GM18499 (cell line): ENCODE measurements around the gene PPHLN1.

Experiments used
- ATAC-seq: cut with Tn5 transposase; IDR thresholded peaks from one replicate; pipeline ENCODE4 v1.9.1; 2021; ENCODE audit warnings: moderate number of reproducible peaks; ENCODE audit not compliant: insufficient read depth, unreplicated experiment

Gene PPHLN1

DNA sequence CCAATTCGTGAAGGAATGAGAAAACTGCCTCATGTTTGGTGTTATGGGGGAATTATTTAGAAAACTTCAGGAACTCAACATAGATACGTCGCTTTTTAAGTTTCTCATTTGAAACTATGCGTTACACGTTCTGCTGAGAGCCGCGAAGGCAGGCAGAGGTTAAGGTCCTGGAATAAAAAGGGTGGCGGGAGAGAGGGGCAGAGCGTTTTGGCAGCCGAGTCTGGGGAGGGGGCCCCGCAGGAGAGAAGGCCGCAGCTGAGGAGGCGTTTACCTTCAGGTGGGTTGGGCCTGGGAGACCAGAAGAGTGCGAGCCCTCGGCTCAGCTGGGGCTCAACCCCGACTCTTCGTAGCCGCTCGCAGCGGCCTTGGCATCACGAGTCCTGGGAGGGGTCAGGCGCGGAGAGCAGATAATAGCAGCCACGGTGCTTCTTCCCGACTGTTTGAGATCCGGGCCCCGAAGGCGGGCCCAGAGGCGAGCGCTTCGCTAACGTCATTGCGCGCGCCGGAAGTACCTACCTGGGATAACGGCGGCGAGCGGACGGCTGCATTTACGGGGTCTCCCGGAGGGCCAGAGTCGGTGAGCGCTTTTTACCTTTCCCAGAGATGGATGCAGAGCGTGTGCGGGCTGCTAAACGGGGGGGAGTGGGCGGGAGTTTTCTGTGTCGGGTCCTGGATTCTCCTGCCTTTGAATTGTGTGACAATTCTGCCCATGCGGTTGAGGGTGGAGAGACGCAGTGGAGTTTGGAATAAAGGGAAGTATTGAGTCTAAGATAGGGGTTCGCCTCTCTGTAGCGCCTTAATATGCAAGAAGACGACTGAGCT is at the start of gene PPHLN1, which contains the start of gene ZCRB1:
TSS of gene PPHLN1 (plus strand) at position 515 of the 822 bp plus-strand sequence. CDS start 9,736 bp downstream, outside the sequence.
TSS of gene ZCRB1 (minus strand) at position 442 of the 822 bp plus-strand sequence. CDS start 1,992 bp downstream, outside the sequence.
- peak; percentile 64 for ATAC-seq

GRCh38 chr12:42277396-42278127 is 48.4 kb upstream of the PPHLN1 start:
- ATAC-seq: no peak

DNA sequence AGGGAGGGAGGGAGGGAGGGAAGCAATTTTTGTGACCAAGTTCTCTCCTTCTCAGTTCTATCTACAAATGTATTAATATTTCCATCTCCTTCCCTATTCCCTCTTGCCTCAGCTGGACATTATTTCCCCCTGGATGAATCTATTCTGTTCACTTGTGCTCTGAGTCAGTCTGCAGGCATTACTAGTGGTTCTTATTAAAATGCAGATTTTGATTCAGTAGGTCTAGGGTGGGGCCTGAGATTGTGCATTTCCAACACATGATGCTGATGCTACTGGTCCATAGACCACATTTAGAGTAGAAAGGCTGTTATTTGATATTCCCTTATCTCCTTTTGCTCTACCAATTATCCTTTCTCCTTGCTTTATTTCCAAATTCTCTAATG is 47.8 kb upstream of the PPHLN1 start:
- ATAC-seq: no peak

DNA sequence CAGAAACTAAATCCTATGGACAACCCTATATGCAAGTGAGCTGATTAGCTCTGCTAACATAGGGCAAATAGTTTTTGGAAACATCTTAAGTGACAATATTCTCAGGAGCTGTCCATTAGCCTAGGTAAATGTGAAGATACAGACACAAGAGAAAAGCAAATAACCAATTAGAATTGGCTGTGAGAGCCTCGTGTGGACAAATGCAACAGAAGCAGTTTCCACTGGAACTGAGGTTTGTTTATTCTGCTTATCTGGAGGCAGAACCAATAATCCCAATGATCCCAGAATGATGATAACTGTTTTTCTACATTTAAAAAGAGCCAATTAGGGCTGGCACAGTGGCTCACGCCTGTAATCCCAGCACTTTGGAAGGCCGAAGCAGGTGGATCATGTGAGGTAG is 44.7 kb upstream of the PPHLN1 start:
- ATAC-seq: no peak

GRCh38 chr12:42281844-42282243 is 44.1 kb upstream of the PPHLN1 start:
- ATAC-seq: no peak

GRCh38 chr12:42282294-42282693 is 43.7 kb upstream of the PPHLN1 start:
- ATAC-seq: no peak

GRCh38 chr12:42283739-42284138 is 42.2 kb upstream of the PPHLN1 start:
- ATAC-seq: no peak

DNA sequence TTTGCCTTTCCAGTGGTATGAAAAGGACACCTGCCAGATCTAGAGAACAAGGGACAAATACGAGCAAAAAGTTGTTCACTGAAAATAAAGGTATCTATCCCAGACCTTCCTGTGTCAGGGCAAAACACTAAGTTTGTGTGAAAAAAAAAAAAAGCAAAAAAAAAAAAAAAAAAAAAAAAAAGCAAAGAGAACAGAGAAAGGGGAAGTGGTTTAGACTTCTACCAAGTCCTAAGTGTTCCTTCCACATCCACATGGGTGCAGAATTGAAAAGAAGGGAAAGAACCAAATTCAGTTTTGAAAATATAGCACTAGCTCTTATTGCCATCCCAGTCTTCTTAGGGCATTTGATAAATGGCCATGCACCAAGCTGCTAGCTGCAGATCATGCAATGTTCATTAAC is 41.8 kb upstream of the PPHLN1 start:
- ATAC-seq: peak; percentile 53

DNA sequence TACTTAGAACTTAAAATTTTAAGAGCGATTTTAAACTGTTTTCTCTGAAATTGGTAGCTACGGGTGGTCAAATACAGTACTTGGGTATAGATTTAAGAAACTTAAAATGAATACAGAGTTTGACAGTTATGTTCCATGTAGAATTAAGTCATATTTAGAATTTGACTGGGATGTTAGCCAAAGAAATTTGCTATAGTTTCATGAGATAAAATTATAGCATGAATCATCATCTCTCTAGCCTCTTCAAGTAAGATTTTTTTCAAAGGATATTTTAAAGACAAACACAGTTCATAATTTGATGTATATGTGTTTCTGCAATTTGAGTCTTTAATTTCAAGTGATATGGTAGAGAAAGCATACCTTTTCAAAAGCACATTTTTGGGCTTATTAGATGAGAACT is 41.1 kb upstream of the PPHLN1 start:
- no peak for ATAC-seq

DNA sequence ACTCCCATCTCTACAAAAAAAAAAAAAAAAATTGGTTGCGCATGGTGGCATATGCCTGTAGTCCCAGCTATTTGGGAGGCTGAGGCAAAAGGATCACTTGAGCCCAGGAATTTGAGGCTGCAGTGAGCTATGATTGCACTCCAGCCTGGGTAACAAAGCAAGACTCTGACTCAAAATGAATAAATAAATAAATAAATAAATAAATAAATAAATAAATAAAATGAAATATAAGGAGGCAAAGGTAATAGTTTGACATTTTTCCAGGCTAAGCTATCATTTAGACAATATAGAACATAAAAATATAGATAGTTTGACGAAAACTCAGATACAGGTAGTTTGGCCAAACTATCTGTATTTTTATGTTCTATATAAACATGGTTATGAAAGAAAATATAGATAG is 40.5 kb upstream of the PPHLN1 start:
- no peak for ATAC-seq

- no peak for ATAC-seq
These were observed 39.2 kb upstream of the PPHLN1 start for GRCh38 chr12:42286741-42287140.

DNA sequence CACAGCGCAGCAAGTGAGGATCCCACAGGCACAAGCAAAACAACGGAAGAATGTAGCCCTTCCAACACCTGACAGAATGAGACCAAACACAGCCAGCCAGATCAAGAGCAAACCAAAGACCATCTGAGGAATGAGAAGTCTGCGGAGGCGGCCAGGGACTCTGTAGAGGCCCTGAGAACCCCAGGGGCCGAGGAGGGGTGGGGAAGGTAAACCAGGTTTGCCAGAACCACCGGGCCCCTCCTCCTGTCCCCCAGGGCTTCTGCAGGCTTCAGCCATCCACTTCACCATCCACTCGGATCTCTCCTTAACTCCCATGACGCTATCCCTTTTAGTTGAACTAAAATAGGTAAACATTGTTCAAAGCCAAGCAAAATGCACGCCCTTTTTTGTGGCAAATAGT is 37.4 kb upstream of the PPHLN1 start:
- no peak for ATAC-seq

- ATAC-seq: no peak
These were observed 34.3 kb upstream of the PPHLN1 start for GRCh38 chr12:42291680-42292079.

DNA sequence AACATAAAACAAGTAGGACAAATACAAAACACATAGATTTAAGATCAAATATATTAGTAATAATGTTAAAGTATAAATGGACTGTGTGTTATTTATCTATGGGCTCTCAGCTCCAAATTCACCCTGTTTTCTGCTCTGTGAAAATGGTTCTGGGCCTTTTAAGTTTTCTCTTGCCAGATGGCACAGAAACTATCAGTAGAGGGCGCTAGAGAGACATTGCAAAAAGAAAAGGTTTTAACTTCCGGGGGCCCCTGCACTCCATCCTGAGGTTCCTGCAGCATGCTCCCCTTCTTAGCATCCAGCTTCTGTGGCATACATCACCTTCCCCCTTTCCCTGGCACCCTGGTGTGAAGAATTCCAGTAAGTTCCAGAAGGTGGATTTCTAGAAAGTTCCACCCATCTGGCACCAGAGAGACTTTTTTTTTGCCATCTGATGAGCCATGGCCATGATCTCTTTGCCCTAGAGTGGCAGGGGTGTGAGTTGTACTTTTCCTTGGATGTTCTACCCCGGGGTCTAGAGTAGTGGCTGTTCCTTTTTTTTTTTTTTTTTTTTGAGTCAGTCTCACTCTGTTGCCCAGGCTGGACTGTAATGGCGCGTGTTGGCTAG is 29.4 kb upstream of the PPHLN1 start:
- no peak for ATAC-seq

DNA sequence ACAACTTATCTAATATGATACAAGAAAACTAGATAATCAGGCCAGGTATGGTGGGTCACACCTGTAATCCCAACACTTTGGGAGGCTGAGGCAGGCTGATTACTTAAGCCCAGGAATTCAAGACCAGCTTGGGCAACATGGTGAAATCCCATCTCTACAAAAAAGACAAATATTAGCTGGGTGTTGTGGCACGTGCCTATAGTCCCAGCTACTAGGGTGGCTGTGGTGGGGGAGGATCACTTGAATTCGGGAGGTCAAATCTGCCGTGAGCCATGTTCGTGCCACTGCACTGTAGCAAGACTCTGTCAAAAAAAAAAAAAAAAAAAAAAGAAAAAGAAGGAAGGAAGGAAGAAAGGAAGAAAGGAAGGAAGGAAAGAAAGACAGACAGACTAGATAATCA is 27.1 kb upstream of the PPHLN1 start:
- peak; percentile 0 for ATAC-seq

DNA sequence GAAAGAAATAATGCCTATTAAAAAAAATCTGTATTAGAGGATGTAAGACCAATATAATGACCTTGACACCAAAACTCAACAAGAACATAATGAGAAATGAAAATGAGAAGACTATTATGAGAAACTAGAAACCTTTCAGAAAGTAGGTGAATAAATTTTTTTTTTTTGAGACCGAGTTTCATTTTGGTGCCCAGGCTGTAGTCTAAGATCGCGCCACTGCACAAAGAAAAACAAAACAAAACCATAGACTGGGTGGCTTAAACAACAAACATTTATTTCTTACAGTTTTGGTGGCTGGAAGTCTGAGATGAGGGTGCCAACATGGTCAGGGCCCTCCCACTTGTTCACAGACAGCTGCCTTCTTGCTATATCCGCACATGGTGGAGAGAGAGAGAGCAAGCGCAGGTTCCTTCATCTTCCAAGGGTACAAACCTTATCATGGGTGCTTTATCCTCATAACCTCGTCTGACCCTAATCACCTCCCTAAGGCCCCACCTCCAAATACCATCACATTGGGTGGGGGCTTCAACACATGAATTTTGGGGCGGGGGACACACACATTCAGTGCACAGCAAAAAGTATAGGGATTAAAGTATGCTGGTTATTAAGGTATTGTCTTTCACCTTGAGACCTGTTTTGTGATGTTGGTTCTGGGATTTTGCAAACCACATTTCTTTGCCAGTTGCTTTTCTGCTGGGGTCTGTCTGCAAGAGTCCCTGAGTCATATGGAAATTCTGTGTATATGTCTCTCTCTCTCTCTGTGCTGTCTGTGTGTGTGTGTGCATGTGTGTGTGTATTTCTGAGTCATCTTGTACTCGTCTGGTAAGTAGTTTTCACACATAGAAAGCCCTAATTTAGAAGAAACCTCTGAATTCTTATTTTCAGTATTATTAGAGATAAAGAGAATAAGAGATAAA is 26.3 kb upstream of the PPHLN1 start:
- peak; percentile 75 for ATAC-seq

GRCh38 chr12:42306297-42306696 is 19.7 kb upstream of the PPHLN1 start:
- no peak for ATAC-seq

DNA sequence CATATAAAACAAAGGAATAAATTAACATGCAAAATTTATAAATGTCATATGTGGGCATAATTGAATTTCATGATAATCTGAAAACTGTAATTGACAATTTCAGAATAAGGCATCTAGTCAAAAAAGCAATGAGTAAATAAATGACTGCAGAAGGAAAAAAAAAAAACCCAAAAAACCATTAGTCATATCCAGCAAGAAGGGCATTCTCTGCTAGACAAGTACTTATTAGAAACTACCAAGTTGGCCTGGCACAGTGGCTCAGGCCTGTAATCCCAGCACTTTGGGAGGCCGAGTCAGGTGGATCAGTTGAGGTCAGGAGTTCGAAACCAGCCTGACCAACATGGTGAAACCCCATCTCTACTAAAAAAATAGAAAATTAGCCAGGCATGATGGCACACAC is 17.6 kb upstream of the PPHLN1 start:
- ATAC-seq: no peak

- ATAC-seq: no peak
These were observed 16.0 kb upstream of the PPHLN1 start for GRCh38 chr12:42309996-42310395.

DNA sequence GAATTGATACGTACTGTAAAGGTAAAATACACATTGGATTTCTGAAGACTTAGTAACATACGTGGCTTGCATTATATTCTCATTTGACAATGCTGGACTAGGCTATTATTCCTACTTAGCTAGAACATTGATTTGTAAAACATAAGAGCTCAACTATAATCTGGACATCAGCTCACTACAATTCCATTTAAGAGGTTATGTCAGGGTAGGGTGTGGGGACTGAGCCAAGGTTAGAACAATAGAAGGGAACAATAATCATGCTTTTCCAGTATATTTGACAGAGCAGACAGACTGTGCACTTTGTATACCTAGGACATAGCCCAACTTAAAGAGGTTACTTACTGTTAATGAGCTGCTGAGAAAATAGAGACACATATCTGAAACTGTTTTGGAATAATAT is 10.9 kb upstream of the PPHLN1 start:
- ATAC-seq: no peak
